SK-N-SH treated with all-trans-retinoic acid at 6 μM for 48 hours (cell line): ENCODE results near the gene ASAP2.

ENCODE experiments used
- TCF4 ChIP-seq: fragments of 250-450 bp; sonication (Bioruptor Pico); IDR thresholded peaks from 2 replicates; pipeline ENCODE4 v1.8.0; 2021; ENCODE audit warnings: mild to moderate bottlenecking, moderate library complexity, borderline replicate concordance
- ZNF565 ChIP-seq: fragments of 450-650 bp; formaldehyde crosslinking; conservative IDR thresholded peaks from 2 replicates; pipeline ENCODE4 v1.5.0; 2020; ENCODE audit warnings: low read depth, mild to moderate bottlenecking, moderate library complexity

- TF ChIP-seq ZNF565 (CRISPR knock-in tag) (no peak), TCF4 (CRISPR knock-in tag) (no peak)
Measured at GRCh38 chr2:9194352-9194751, 12.3 kb upstream of the ASAP2 start.
